Nephron progenitor cell (in vitro differentiated cells): Measurements from ENCODE around the gene PDK4.
A peak's percentile ranks its signal among the peaks of the same experiment; 100 is the strongest.
"Not testable (repeated sequence)": the region's sequence is repeated elsewhere in the genome, so short reads cannot be mapped to it uniquely, and the experiment has no call there.

ENCODE experiments used
- DNase-seq: peaks from one replicate; pipeline ENCODE4 v3.0.0; 2021
- H3K27ac Mint-ChIP-seq: 2 replicates; pipeline ENCODE4 v1.8.0; 2021; ENCODE audit warnings: mild to moderate bottlenecking, moderate library complexity, mixed read lengths
- H3K27me3 Mint-ChIP-seq: 2 replicates; pipeline ENCODE4 v1.8.0; 2021; ENCODE audit warnings: mild to moderate bottlenecking, low read depth, mixed read lengths; ENCODE audit not compliant: poor library complexity
- H3K36me3 Mint-ChIP-seq: 2 replicates; pipeline ENCODE4 v1.8.0; 2021; ENCODE audit warnings: low read depth, mixed read lengths
- H3K4me1 Mint-ChIP-seq: 2 replicates; pipeline ENCODE4 v1.8.0; 2021; ENCODE audit warnings: mixed read lengths
- H3K4me3 Mint-ChIP-seq: 2 replicates; pipeline ENCODE4 v1.8.0; 2021; ENCODE audit warnings: mild to moderate bottlenecking, moderate library complexity, mixed read lengths
- H3K9me3 Mint-ChIP-seq: 2 replicates; pipeline ENCODE4 v1.8.0; 2021; ENCODE audit warnings: mild to moderate bottlenecking, moderate library complexity, mixed read lengths
- CTCF ChIP-seq: fragments of 200-600 bp; sonication (generic); IDR thresholded peaks from 2 replicates; pipeline ENCODE4 v1.5.0; 2021; ENCODE audit warnings: antibody characterized with exemption

Gene PDK4

GRCh38 chr7:95609277-95609971 lies 13.1 kb upstream of the PDK4 start:
- H3K9me3 Mint-ChIP-seq = peaks cover 45% of the 10 kb centered on the region
- no peak overlapping the region for H3K4me3 Mint-ChIP-seq
- TF ChIP-seq CTCF = no peak
- H3K36me3 Mint-ChIP-seq = peaks cover 25% of the 10 kb centered on the region
- no peak for DNase-seq
- peaks cover 14% of the 10 kb centered on the region for H3K27me3 Mint-ChIP-seq
- H3K27ac Mint-ChIP-seq = no peak overlapping the region
- H3K4me1 Mint-ChIP-seq = peaks cover 58% of the 10 kb centered on the region

GRCh38 chr7:95608359-95609173 lies 12.2 kb upstream of the PDK4 start:
- peak overlapping the region; percentile 69 for H3K4me3 Mint-ChIP-seq
- H3K27me3 Mint-ChIP-seq = peaks cover 14% of the 10 kb centered on the region
- H3K27ac Mint-ChIP-seq = peak overlapping the region; percentile 92
- peak; percentile 73 for DNase-seq
- TF ChIP-seq CTCF = no peak
- peaks cover 37% of the 10 kb centered on the region for H3K9me3 Mint-ChIP-seq
- H3K36me3 Mint-ChIP-seq = peaks cover 16% of the 10 kb centered on the region
- H3K4me1 Mint-ChIP-seq = peaks cover 58% of the 10 kb centered on the region

- Mint-ChIP-seq H3K27me3 (peaks cover 16% of the 10 kb centered on the region), H3K4me3 (peak overlapping the region; percentile 54), H3K9me3 (peaks cover 29% of the 10 kb centered on the region), H3K36me3 (peaks cover 10% of the 10 kb centered on the region), H3K27ac (peak overlapping the region; percentile 30), H3K4me1 (peaks cover 57% of the 10 kb centered on the region)
- DNase-seq = no peak
- no peak for TF ChIP-seq CTCF
These were observed 11.2 kb upstream of the PDK4 start for GRCh38 chr7:95607561-95607960.

- peaks cover 25% of the 10 kb centered on the region for H3K9me3 Mint-ChIP-seq
- H3K4me1 Mint-ChIP-seq = peaks cover 50% of the 10 kb centered on the region
- peaks cover 31% of the 10 kb centered on the region for H3K27me3 Mint-ChIP-seq
- TF ChIP-seq CTCF = no peak
- no peak for DNase-seq
- H3K36me3 Mint-ChIP-seq = peaks cover 10% of the 10 kb centered on the region
- H3K4me3 Mint-ChIP-seq = no peak overlapping the region
- H3K27ac Mint-ChIP-seq = no peak overlapping the region
These were observed 9.0 kb upstream of the PDK4 start for GRCh38 chr7:95605275-95605674.

GRCh38 chr7:95604811-95605210 lies 8.5 kb upstream of the PDK4 start:
- not testable (repeated sequence) for H3K27ac Mint-ChIP-seq

GRCh38 chr7:95604397-95604796 lies 8.1 kb upstream of the PDK4 start:
- DNase-seq, H3K4me3 Mint-ChIP-seq, H3K27ac Mint-ChIP-seq: not testable (repeated sequence)
- Mint-ChIP-seq H3K36me3 (peaks cover 10% of the 10 kb centered on the region), H3K4me1 (peaks cover 41% of the 10 kb centered on the region), H3K9me3 (peaks cover 25% of the 10 kb centered on the region), H3K27me3 (peaks cover 40% of the 10 kb centered on the region)

More at GRCh38 chr7:95604811-95605210, 8.5 kb upstream of the PDK4 start:
- H3K4me3 Mint-ChIP-seq, DNase-seq: not testable (repeated sequence)
- Mint-ChIP-seq H3K9me3 (peaks cover 25% of the 10 kb centered on the region), H3K36me3 (peaks cover 10% of the 10 kb centered on the region), H3K4me1 (peaks cover 45% of the 10 kb centered on the region), H3K27me3 (peaks cover 35% of the 10 kb centered on the region)
